PC-9 (cell line): Measurements from ENCODE around the gene DSTYK.

Experiments
- EZH2 ChIP-seq: fragments of 200-600 bp; sonication (generic); IDR thresholded peaks from 2 replicates; pipeline ENCODE4 v1.8.0; 2017; ENCODE audit warnings: antibody characterized with exemption, low read depth
- TF ChIP-seq, protein P1 (sequence below): fragments of 200-600 bp; sonication (generic); conservative IDR thresholded peaks from 2 replicates; pipeline ENCODE4 v1.6.1; 2017; ENCODE audit warnings: mixed run types, antibody characterized with exemption, mild to moderate bottlenecking, moderate library complexity

DNA sequence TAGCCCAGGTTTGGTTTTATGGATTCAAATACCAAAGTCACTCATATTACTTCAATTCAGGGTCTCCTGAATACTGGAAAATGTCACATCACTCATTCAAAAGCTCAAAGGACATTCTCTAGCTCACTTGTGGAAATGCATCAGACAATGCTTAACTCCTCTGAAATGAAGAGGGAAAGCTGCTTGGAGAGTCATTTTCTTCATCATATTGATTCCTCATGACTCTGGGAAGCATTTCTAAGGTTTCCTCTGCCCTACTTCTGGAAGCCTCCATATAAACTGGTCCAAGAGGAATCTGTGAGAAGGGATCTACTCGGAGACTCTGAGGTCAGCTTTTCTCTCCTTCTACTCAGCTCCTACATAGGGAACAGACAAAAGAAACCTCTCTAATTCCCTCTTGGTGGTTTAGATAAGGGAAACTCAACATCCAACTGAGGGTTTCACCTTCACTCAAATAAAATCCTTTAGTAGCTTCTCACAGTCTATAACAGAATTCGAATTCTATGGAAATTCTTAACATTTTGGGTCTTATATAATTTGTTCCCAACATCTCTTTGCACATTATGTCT is 53.4 kb downstream of the DSTYK start:
- TF ChIP-seq, protein P1, sequence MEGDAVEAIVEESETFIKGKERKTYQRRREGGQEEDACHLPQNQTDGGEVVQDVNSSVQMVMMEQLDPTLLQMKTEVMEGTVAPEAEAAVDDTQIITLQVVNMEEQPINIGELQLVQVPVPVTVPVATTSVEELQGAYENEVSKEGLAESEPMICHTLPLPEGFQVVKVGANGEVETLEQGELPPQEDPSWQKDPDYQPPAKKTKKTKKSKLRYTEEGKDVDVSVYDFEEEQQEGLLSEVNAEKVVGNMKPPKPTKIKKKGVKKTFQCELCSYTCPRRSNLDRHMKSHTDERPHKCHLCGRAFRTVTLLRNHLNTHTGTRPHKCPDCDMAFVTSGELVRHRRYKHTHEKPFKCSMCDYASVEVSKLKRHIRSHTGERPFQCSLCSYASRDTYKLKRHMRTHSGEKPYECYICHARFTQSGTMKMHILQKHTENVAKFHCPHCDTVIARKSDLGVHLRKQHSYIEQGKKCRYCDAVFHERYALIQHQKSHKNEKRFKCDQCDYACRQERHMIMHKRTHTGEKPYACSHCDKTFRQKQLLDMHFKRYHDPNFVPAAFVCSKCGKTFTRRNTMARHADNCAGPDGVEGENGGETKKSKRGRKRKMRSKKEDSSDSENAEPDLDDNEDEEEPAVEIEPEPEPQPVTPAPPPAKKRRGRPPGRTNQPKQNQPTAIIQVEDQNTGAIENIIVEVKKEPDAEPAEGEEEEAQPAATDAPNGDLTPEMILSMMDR = no peak
- TF ChIP-seq EZH2 = no peak
